ENCODE results near the gene ZNF273. TPM values are rescaled to one million over a fixed set of nuclear protein-coding genes. Genes with fewer than 3 reads are reported as not detected.
A peak's percentile ranks its signal among the peaks of the same experiment; 100 is the strongest.

Gene ZNF273
- total RNA-seq, result 10 to 100 TPM in 3 of 5 donors, 1 to 10 TPM in 2; 5.3 to 24.3 (median 11.6) TPM
- 1 to 10 TPM; 1.3 to 7.7 (median 2.9) TPM for polyA plus RNA-seq
- long read RNA-seq, donor 1, partial matches to known transcripts, result 0 of 2 reads
- long read RNA-seq, donor 1, other reads (novel, unspliced or antisense), result 0 of 2 reads
- long read RNA-seq, donor 2, partial matches to known transcripts, result 35 of 35 reads
- long read RNA-seq, donor 2, other reads (novel, unspliced or antisense), result 0 of 35 reads
- long read RNA-seq, donor 3, partial matches to known transcripts, result 0 of 1 reads
- long read RNA-seq, donor 3, other reads (novel, unspliced or antisense), result 0 of 1 reads
- long read RNA-seq, donor 4, result 0 reads
- long read RNA-seq, donor 5, partial matches to known transcripts, result 0 of 1 reads
- long read RNA-seq, donor 5, other reads (novel, unspliced or antisense), result 0 of 1 reads
- long read RNA-seq, donor 6, partial matches to known transcripts, result 0 of 2 reads
- long read RNA-seq, donor 6, other reads (novel, unspliced or antisense), result 0 of 2 reads
- long read RNA-seq, donor 7, partial matches to known transcripts, result 0 of 1 reads
- long read RNA-seq, donor 7, other reads (novel, unspliced or antisense), result 0 of 1 reads
- long read RNA-seq, donor 8, partial matches to known transcripts, result 5 of 9 reads
- long read RNA-seq, donor 8, other reads (novel, unspliced or antisense), result 0 of 9 reads
- long read RNA-seq, donor 9, partial matches to known transcripts, result 0 of 2 reads
- long read RNA-seq, donor 9, other reads (novel, unspliced or antisense), result 0 of 2 reads
- long read RNA-seq, donor 10, partial matches to known transcripts, result 0 of 1 reads
- long read RNA-seq, donor 10, other reads (novel, unspliced or antisense), result 0 of 1 reads

GRCh38 chr7:64902806-64903721 is at the start of gene ZNF273:
ZNF273 (plus strand) TSS chr7:64903273; CDS start chr7:64903318, 45 bp downstream.
- H3K36me3 ChIP-seq, result peaks cover 0 to 8% (median 0%) of the 10 kb centered on the region in 4 donors

DNA sequence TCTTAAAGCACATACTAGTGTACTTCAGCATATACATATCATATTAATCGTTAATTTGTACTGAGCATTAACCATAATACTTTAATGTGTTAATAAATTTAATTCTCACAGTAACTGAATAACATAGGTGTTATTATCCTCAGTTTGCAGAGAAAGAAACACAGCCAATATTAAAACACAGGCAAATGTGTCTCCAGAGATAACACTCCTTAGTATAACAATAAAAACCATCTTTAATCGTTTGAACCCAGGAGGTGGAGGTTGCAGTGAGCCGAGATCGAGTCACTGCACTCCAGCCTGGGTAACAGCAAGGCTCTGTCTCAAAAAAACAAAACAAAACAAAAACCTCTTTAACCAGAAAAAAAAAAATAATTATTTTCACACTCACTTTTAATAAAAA is 49.4 kb upstream of the ZNF273 start:
- Histone ChIP-seq H3K4me1 (no peaks in the 10 kb centered on the region), H3K9me3 (no peaks in the 10 kb centered on the region), H3K27me3 (no peaks in the 10 kb centered on the region), H3K27ac (no peak overlapping the region), H3K4me3 (no peak overlapping the region), H3K36me3 (no peaks in the 10 kb centered on the region)
- 83 to 90% (median 84%) methylated on average over 4 of the region's 4 CpGs for WGBS, 5 donors
- TF ChIP-seq EP300 (IDR thresholded peaks at IDR 0.05), result no peak
- no peak for TF ChIP-seq CTCF (IDR thresholded peaks at IDR 0.05)
- no peak for TF ChIP-seq POLR2AphosphoS5 (IDR thresholded peaks at IDR 0.05)
- no peak for TF ChIP-seq POLR2A (IDR thresholded peaks at IDR 0.05)
- no peak for DNase-seq
- intact Hi-C loops (cut with DNase I; ENCODE audit: low total_unique reads), result no loop called here

More at GRCh38 chr7:64902806-64903721, at the start of gene ZNF273:
- Histone ChIP-seq H3K4me3 (peak within 1 kb of the TSS; percentile 65 to 88 (median 85)), H3K27me3 (no peaks in the 10 kb centered on the region), H3K27ac (peak within 1 kb of the TSS; percentile 37 to 85 (median 77)), H3K4me1 (peaks cover 0 to 37% (median 18%) of the 10 kb centered on the region in 4 donors), H3K9me3 (no peaks in the 10 kb centered on the region)
- intact Hi-C loops (cut with DNase I; ENCODE audit: low total_unique reads), result no loop called here
- WGBS, 5 donors, result 0 to 1% (median 0%) methylated on average over 31 to 34 of the region's 34 CpGs
- peak; percentile 96 to 97 for DNase-seq
- no peak for TF ChIP-seq CTCF (IDR thresholded peaks at IDR 0.05)
- peak in 2 of 3 donors; percentile 52 to 65 for TF ChIP-seq POLR2AphosphoS5 (IDR thresholded peaks at IDR 0.05)

- Histone ChIP-seq H3K4me1 (no peaks in the 10 kb centered on the region), H3K4me3 (no peak overlapping the region), H3K27me3 (no peaks in the 10 kb centered on the region), H3K36me3 (no peaks in the 10 kb centered on the region), H3K9me3 (no peaks in the 10 kb centered on the region), H3K27ac (no peak overlapping the region)
- no peak for TF ChIP-seq EP300 (IDR thresholded peaks at IDR 0.05)
- TF ChIP-seq POLR2AphosphoS5 (IDR thresholded peaks at IDR 0.05), result no peak
- no peak for TF ChIP-seq POLR2A (IDR thresholded peaks at IDR 0.05)
- no peak for TF ChIP-seq CTCF (IDR thresholded peaks at IDR 0.05)
- no peak for DNase-seq
- intact Hi-C loops (cut with DNase I; ENCODE audit: low total_unique reads), result no loop called here
- WGBS, 5 donors, result 79 to 95% (median 86%) methylated on average over 1 of the region's 1 CpG
These were observed 48.1 kb upstream of the ZNF273 start for GRCh38 chr7:64854969-64855368.

Data from stomach (tissue), 19 donors.